Astrocyte (in vitro differentiated cells and primary cell): ENCODE measurements around the gene CSNK1D.

Experiments
- CTCF ChIP-seq: IDR thresholded peaks from 2 replicates; pipeline ENCODE4 v1.5.1; 2011; ENCODE audit warnings: low read depth, mild to moderate bottlenecking, inconsistent platforms, low read length, moderate library complexity; ENCODE audit not compliant: insufficient read depth
- EZH2 ChIP-seq: IDR thresholded peaks from 2 replicates; pipeline ENCODE4 v1.6.1; 2012; ENCODE audit warnings: mild to moderate bottlenecking, low read length, inconsistent platforms; ENCODE audit not compliant: insufficient read depth

GRCh38 chr17:82236142-82236971 is 37.1 kb downstream of the CSNK1D start:
- TF ChIP-seq CTCF = peak; percentile 56
- TF ChIP-seq EZH2 = no peak
